Osteoblast (primary cell): ENCODE results near the gene KHSRP. TPM values are rescaled to one million over a fixed set of nuclear protein-coding genes. Genes with fewer than 3 reads are reported as not detected.

Experiments
- small RNA-seq: library from RNA; depleted of rRNA; stranded (forward); fragments of <200 nt; gene quantifications from one replicate; pipeline ENCODE3, GENCODE V24; 2012
- total RNA-seq: library from RNA; depleted of rRNA; stranded (reverse); fragments of >200 nt; gene quantifications from 2 replicates; pipeline ENCODE4 v1.2.3, GENCODE V29; 2012

KHSRP gene
- total RNA-seq, 1 donor, result 90.5 TPM

Small RNA genes lying within 50 kb of the gene (small RNA-seq; reads per million reads assigned to genes)
- gene MIR6790, result not detected
- not detected for gene MIR6885

Other genes with a start within 250 kb of the KHSRP start
- gene MLLT1, start 144.8 kb downstream of the KHSRP start, total RNA-seq, result 14.7 and 15.9 TPM in 2 replicates
- gene ACER1, start 91.2 kb downstream of the KHSRP start, total RNA-seq, result under 0.01 TPM in 1 of 2 replicates, not detected in the other
- 31.5 and 32.4 TPM in 2 replicates for gene CLPP, start 63.3 kb downstream of the KHSRP start, total RNA-seq
- gene ALKBH7, start 52.0 kb downstream of the KHSRP start, total RNA-seq, result 48.9 and 52.1 TPM in 2 replicates
- gene PSPN, start 48.9 kb downstream of the KHSRP start, total RNA-seq, result 1.1 and 1.2 TPM in 2 replicates
- 47.1 and 48.1 TPM in 2 replicates for gene GTF2F1, start 31.6 kb downstream of the KHSRP start, total RNA-seq
- gene SLC25A41, start 9.0 kb upstream of the KHSRP start, total RNA-seq, result not detected in 2 replicates
- 22.8 and 23.6 TPM in 2 replicates for gene SLC25A23, start 35.0 kb upstream of the KHSRP start, total RNA-seq
- gene CRB3, start 39.5 kb upstream of the KHSRP start, total RNA-seq, result not detected in 2 replicates
- not detected in 2 replicates for gene DENND1C, start 57.0 kb upstream of the KHSRP start, total RNA-seq
- gene TUBB4A, start 77.5 kb upstream of the KHSRP start, total RNA-seq, result not detected in 2 replicates
- gene TNFSF9, start 106.2 kb upstream of the KHSRP start, total RNA-seq, result 12.7 and 16.6 TPM in 2 replicates
- gene CD70, start 166.3 kb upstream of the KHSRP start, total RNA-seq, result 0.29 TPM in 1 of 2 replicates, not detected in the other
- not detected in 2 replicates for gene TNFSF14, start 245.3 kb upstream of the KHSRP start, total RNA-seq